Measurements from ENCODE around the gene PTGER3.
"Not testable (repeated sequence)": the region's sequence is repeated elsewhere in the genome, so short reads cannot be mapped to it uniquely, and the experiment has no call there.

The PTGER3 gene

GRCh38 chr1:70945251-70945650 lies 102.4 kb downstream of the PTGER3 start:
- DNase-seq, result no peak

- DNase-seq, result no peak
Measured at GRCh38 chr1:70941563-70941962, 106.1 kb downstream of the PTGER3 start.

- not testable (repeated sequence) for DNase-seq
Measured at GRCh38 chr1:70940398-70940797, 107.2 kb downstream of the PTGER3 start.

GRCh38 chr1:70934194-70934961 lies 113.2 kb downstream of the PTGER3 start:
- DNase-seq, result no peak

- DNase-seq, result no peak
Measured at GRCh38 chr1:70930062-70930461, 117.6 kb downstream of the PTGER3 start.

GRCh38 chr1:70922196-70922595 lies 125.4 kb downstream of the PTGER3 start:
- no peak for DNase-seq

Measured in NCI-H1417 (cell line).